Breast epithelium (tissue), 4 donors: ENCODE data around the gene MRPL21. TPM values are rescaled to one million over a fixed set of nuclear protein-coding genes. Genes with fewer than 3 reads are reported as not detected.

Source experiments
- DNase-seq, 2 donors: peaks; one replicate each; pipeline ENCODE4 v3.0.0-alpha.2; 2019; ENCODE audit warnings: low spot score in 2 of 2
- H3K27ac ChIP-seq, 2 donors: fragments of 200-600 bp; sonication (generic) in 1 of 2; one replicate each; pipeline ENCODE4 v1.5.1; 2016 to 2019; ENCODE audit warnings: mild to moderate bottlenecking in 1 of 2
- H3K27me3 ChIP-seq, 2 donors: fragments of 200-600 bp; sonication (generic) in 1 of 2; one replicate each; pipeline versions ENCODE4 v1.5.1 to v1.6.0; 2017 to 2019; ENCODE audit warnings: control low read depth in 1 of 2, mild to moderate bottlenecking in 1 of 2
- H3K36me3 ChIP-seq: fragments of 200-600 bp; one replicate; pipeline ENCODE4 v1.5.1; 2019
- H3K4me1 ChIP-seq, 2 donors: fragments of 200-600 bp; sonication (generic); one replicate each; pipeline ENCODE4 v1.5.1; 2016 to 2019; ENCODE audit warnings: control low read depth in 1 of 2
- H3K4me3 ChIP-seq, 3 donors: fragments of 200-600 bp; sonication (generic); 1 replicate in 2 of 3; 2 replicates in 1 of 3; pipeline ENCODE4 v1.5.1; 2016 to 2019; ENCODE audit warnings: mild to moderate bottlenecking in 3 of 3, moderate library complexity in 2 of 3
- H3K9me3 ChIP-seq, 2 donors: fragments of 200-600 bp; sonication (generic) in 1 of 2; one replicate each; pipeline ENCODE4 v1.5.1; 2016 to 2019; ENCODE audit warnings: control low read depth in 1 of 2
- CTCF ChIP-seq, 3 donors: fragments of 450-650 bp; IDR thresholded peaks; one replicate each; pipeline ENCODE4 v1.5.1; 2016 to 2017; ENCODE audit warnings: antibody characterized with exemption in 3 of 3, mild to moderate bottlenecking in 3 of 3, moderate library complexity in 3 of 3
- POLR2A ChIP-seq: fragments of 450-650 bp; IDR thresholded peaks from one replicate; pipeline ENCODE4 v1.6.1; 2016; ENCODE audit warnings: antibody characterized with exemption, mild to moderate bottlenecking, moderate library complexity
- POLR2AphosphoS5 ChIP-seq, 3 donors: sonication (generic); formaldehyde crosslinking; IDR thresholded peaks; one replicate each; pipeline ENCODE4 v1.6.1; 2017; ENCODE audit warnings: antibody characterized with exemption in 3 of 3
- intact Hi-C: fragments of 100-400 bp; cut with DNase I; formaldehyde crosslinking; loops from one replicate; pipeline ENCODE4 v1.15.1; 2023; ENCODE audit warnings: low total_unique reads
- total RNA-seq, 3 donors: library from RNA; depleted of rRNA; stranded (reverse); fragments of >200 nt; gene quantifications; one replicate each; pipeline ENCODE4 v1.1.0, GENCODE V29; 2016

The MRPL21 gene
- total RNA-seq, 3 donors from 2014 or later, result 44.3 to 89.1 (median 51.7) TPM

GRCh38 chr11:68934321-68934645 lies 30.7 kb upstream of the MRPL21 start:
- H3K4me3 ChIP-seq, result no peak overlapping the region
- H3K27ac ChIP-seq, result no peak overlapping the region
- H3K27me3 ChIP-seq, result no peaks in the 10 kb centered on the region
- no peaks in the 10 kb centered on the region for H3K36me3 ChIP-seq
- intact Hi-C loops, result no loop called here
- H3K4me1 ChIP-seq, result no peaks in the 10 kb centered on the region
- TF ChIP-seq POLR2A (no peak), CTCF (IDR thresholded peaks at IDR 0.05) (no peak), POLR2AphosphoS5 (IDR thresholded peaks at IDR 0.05) (no peak)
- no peaks in the 10 kb centered on the region for H3K9me3 ChIP-seq
- no peak for DNase-seq

- H3K27me3 ChIP-seq, result no peaks in the 10 kb centered on the region
- no peaks in the 10 kb centered on the region for H3K36me3 ChIP-seq
- DNase-seq, result no peak
Measured at GRCh38 chr11:68933605-68934320, 30.1 kb upstream of the MRPL21 start.

GRCh38 chr11:68932933-68933577 lies 29.4 kb upstream of the MRPL21 start:
- Histone ChIP-seq H3K27me3 (no peaks in the 10 kb centered on the region), H3K4me3 (no peak overlapping the region), H3K36me3 (no peaks in the 10 kb centered on the region), H3K4me1 (no peaks in the 10 kb centered on the region), H3K9me3 (no peaks in the 10 kb centered on the region), H3K27ac (no peak overlapping the region)
- no peak for DNase-seq
- TF ChIP-seq POLR2AphosphoS5 (IDR thresholded peaks at IDR 0.05) (no peak), CTCF (IDR thresholded peaks at IDR 0.05) (no peak), POLR2A (no peak)
- intact Hi-C loops, result no loop called here

More at GRCh38 chr11:68933605-68934320, 30.1 kb upstream of the MRPL21 start:
- no peak for TF ChIP-seq POLR2AphosphoS5 (IDR thresholded peaks at IDR 0.05)
- TF ChIP-seq CTCF (IDR thresholded peaks at IDR 0.05), result no peak
- TF ChIP-seq POLR2A, result no peak
- intact Hi-C loops, result no loop called here
- Histone ChIP-seq H3K4me1 (no peaks in the 10 kb centered on the region), H3K27ac (no peak overlapping the region), H3K9me3 (no peaks in the 10 kb centered on the region), H3K4me3 (no peak overlapping the region)

- Histone ChIP-seq H3K4me3 (no peak overlapping the region), H3K4me1 (no peaks in the 10 kb centered on the region), H3K27me3 (no peaks in the 10 kb centered on the region), H3K36me3 (no peaks in the 10 kb centered on the region), H3K27ac (no peak overlapping the region), H3K9me3 (no peaks in the 10 kb centered on the region)
- TF ChIP-seq CTCF (IDR thresholded peaks at IDR 0.05) (no peak), POLR2AphosphoS5 (IDR thresholded peaks at IDR 0.05) (no peak), POLR2A (no peak)
- intact Hi-C loops, result no loop called here
- no peak for DNase-seq
Measured at GRCh38 chr11:68932358-68932757, 28.7 kb upstream of the MRPL21 start.

- H3K27me3 ChIP-seq, result no peaks in the 10 kb centered on the region
- DNase-seq, result no peak
- no peak overlapping the region for H3K27ac ChIP-seq
- intact Hi-C loops, result loop anchor here (1.0 kb wide), 1 partner anchor 21 kb away; no protein-coding TSS in a partner anchor
- H3K36me3 ChIP-seq, result no peaks in the 10 kb centered on the region
- H3K9me3 ChIP-seq, result no peaks in the 10 kb centered on the region
- H3K4me1 ChIP-seq, result no peaks in the 10 kb centered on the region
- TF ChIP-seq CTCF (IDR thresholded peaks at IDR 0.05), result no peak
- TF ChIP-seq POLR2AphosphoS5 (IDR thresholded peaks at IDR 0.05), result no peak
- TF ChIP-seq POLR2A, result no peak
- no peak overlapping the region for H3K4me3 ChIP-seq
Measured at GRCh38 chr11:68931911-68932310, 28.3 kb upstream of the MRPL21 start.
